Upper lobe of left lung (tissue), 6 donors: ENCODE measurements around the gene VSIG10L. TPM values are rescaled to one million over a fixed set of nuclear protein-coding genes. Genes with fewer than 3 reads are reported as not detected.

ENCODE experiments used
- ATAC-seq, 2 donors: fragments of 200-7000 bp; cut with Tn5 transposase; one replicate each; pipeline ENCODE4 v1.9.1; 2022; ENCODE audit warnings: mild to moderate bottlenecking in 2 of 2, moderate library complexity in 2 of 2; ENCODE audit not compliant: low FRiP score in 2 of 2
- DNase-seq, 2 donors: peaks; one replicate each; pipeline ENCODE4 v3.0.0-alpha.2; 2019 to 2020
- H3K27ac ChIP-seq, 4 donors: fragments of 200-600 bp; sonication (generic); one replicate each; pipeline ENCODE4 v1.5.1; 2016 to 2019
- H3K27me3 ChIP-seq, 4 donors: fragments of 200-600 bp; sonication (generic); one replicate each; pipeline ENCODE4 v1.5.1; 2017 to 2019
- H3K36me3 ChIP-seq, 4 donors: fragments of 200-600 bp; sonication (generic); one replicate each; pipeline ENCODE4 v1.5.1; 2016 to 2019
- H3K4me1 ChIP-seq, 4 donors: fragments of 200-600 bp; sonication (generic); one replicate each; pipeline ENCODE4 v1.5.1; 2018 to 2019
- H3K4me3 ChIP-seq, 4 donors: fragments of 200-600 bp; sonication (generic); one replicate each; pipeline ENCODE4 v1.5.1; 2017 to 2019; ENCODE audit warnings: mild to moderate bottlenecking in 2 of 4, moderate library complexity in 1 of 4
- H3K9me3 ChIP-seq, 4 donors: fragments of 200-600 bp; sonication (generic); one replicate each; pipeline ENCODE4 v1.5.1; 2018 to 2019
- CTCF ChIP-seq, 6 experiments: fragments of 450-650 bp in 4 of 6; fragments of 200-600 bp in 2 of 6; sonication (generic) in 2 of 6; IDR thresholded peaks; one replicate each; pipeline ENCODE4 v1.5.1; 2016 to 2019; ENCODE audit warnings: antibody characterized with exemption in 6 of 6
- EP300 ChIP-seq, 4 donors: sonication (generic); formaldehyde crosslinking; IDR thresholded peaks; one replicate each; pipeline ENCODE4 v1.5.1; 2017; ENCODE audit warnings: antibody characterized with exemption in 4 of 4, control low read depth in 2 of 4
- POLR2A ChIP-seq, 4 donors: fragments of 450-650 bp; IDR thresholded peaks; one replicate each; pipeline ENCODE4 v1.5.1; 2016 to 2017; ENCODE audit warnings: antibody characterized with exemption in 4 of 4, mild to moderate bottlenecking in 2 of 4
- POLR2AphosphoS5 ChIP-seq, 2 donors: sonication (generic); formaldehyde crosslinking; IDR thresholded peaks; one replicate each; pipeline ENCODE4 v1.5.1; 2017; ENCODE audit warnings: antibody characterized with exemption in 2 of 2
- WGBS, 2 donors: methylation state at CpG; one replicate each; pipeline ENCODE4 v1.1.5; 2017 to 2018; 5-methylcytosine and 5-hydroxymethylcytosine counted together
- total RNA-seq, 6 donors: library from RNA; depleted of rRNA in 4 of 6; stranded (reverse); fragments of >200 nt in 4 of 6; gene quantifications; one replicate each; pipeline versions ENCODE4 v1.1.0 to v1.2.1, GENCODE V29; 2016 to 2021
- donor health status: DM: no; HTN: no; CAD: no; lungs with moderate emphysema.
- donor health status: DM: no; HTN: yes; CAD: no; lungs with severe emphysema.

Gene VSIG10L
- total RNA-seq, 6 donors from 2014 or later: 0.76 to 13.6 (median 2.8) TPM

DNA sequence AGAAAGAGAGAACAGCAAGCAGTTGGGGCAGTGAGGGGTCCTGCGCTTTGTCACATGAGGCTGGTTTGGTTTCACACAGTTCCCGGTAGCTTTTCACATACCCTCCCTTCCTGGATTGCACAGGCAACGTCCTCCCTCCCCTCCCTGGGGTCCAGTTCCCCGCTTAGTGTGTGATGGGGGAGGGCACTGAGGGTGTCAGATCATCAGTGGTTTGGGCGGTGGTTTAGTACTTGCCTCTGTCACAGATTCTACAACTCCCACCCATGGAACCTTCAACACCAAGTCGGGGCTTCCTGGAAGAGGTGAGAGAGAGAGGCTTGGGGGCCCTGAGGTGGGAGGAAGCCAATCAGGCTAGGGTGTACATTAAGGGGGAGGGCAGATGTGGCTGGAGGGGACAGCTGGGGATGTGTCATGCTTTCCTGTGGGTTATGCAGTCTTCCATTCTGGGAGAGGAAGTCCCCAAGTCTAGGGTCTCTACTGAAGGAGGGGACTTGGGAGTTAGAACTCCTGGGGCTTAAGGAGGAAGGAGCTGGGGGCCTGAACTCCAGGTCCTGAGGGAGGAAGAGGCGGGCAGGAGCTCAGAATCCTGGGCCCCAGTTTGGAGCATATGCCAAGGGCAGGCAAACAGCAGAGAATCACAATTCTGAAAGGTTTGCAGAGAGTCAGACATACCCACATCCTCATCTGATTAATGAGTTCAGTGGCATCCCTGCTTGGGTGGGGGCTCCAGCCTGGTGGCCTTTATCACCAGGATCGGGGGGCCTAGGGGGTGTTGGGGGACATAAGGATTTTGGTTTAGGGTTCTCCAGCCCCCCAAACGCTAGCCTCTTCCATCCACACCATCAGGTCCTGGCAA, 30.9 kb upstream of the VSIG10L start, which contains the start of gene NKG7:
Gene NKG7 (minus strand): TSS at position 6 of the 856 bp plus-strand sequence. CDS start 119 bp downstream, outside the sequence.
- no peak for ATAC-seq
- H3K27ac ChIP-seq: peak within 1 kb of the TSS; percentile 40 to 72 (median 64)
- 36 to 39% methylated on average over 7 to 9 of the region's 9 CpGs for WGBS, 2 donors
- peak in 1 of 2 donors; percentile 44 for DNase-seq
- H3K9me3 ChIP-seq: no peaks in the 10 kb centered on the region
- no peaks in the 10 kb centered on the region for H3K36me3 ChIP-seq
- H3K4me1 ChIP-seq: peaks cover 3 to 12% (median 8%) of the 10 kb centered on the region in 4 donors
- H3K4me3 ChIP-seq: peak within 1 kb of the TSS in 3 of 4 donors; percentile 8 to 34 (median 20)
- H3K27me3 ChIP-seq: no peaks in the 10 kb centered on the region
- no peak for TF ChIP-seq CTCF (IDR thresholded peaks at IDR 0.05)
- TF ChIP-seq POLR2AphosphoS5 (IDR thresholded peaks at IDR 0.05): peak in 1 of 2 donors; percentile 10
- no peak for TF ChIP-seq EP300 (IDR thresholded peaks at IDR 0.05)
- TF ChIP-seq POLR2A (IDR thresholded peaks at IDR 0.05): no peak

GRCh38 chr19:51372021-51372648, 30.2 kb upstream of the VSIG10L start:
- ATAC-seq: no peak
- H3K27me3 ChIP-seq: no peaks in the 10 kb centered on the region
- peak overlapping the region in 3 of 4 donors; percentile 2 to 34 (median 20) for H3K4me3 ChIP-seq
- H3K27ac ChIP-seq: peak overlapping the region; percentile 40 to 72 (median 64)
- peaks cover 3 to 13% (median 8%) of the 10 kb centered on the region in 4 donors for H3K4me1 ChIP-seq
- no peaks in the 10 kb centered on the region for H3K36me3 ChIP-seq
- no peaks in the 10 kb centered on the region for H3K9me3 ChIP-seq
- 74 to 95% methylated on average over 4 to 17 of the region's 18 CpGs for WGBS, 2 donors
- TF ChIP-seq POLR2A (IDR thresholded peaks at IDR 0.05): no peak
- TF ChIP-seq CTCF (IDR thresholded peaks at IDR 0.05): no peak
- TF ChIP-seq EP300 (IDR thresholded peaks at IDR 0.05): no peak
- no peak for TF ChIP-seq POLR2AphosphoS5 (IDR thresholded peaks at IDR 0.05)
- DNase-seq: no peak

DNA sequence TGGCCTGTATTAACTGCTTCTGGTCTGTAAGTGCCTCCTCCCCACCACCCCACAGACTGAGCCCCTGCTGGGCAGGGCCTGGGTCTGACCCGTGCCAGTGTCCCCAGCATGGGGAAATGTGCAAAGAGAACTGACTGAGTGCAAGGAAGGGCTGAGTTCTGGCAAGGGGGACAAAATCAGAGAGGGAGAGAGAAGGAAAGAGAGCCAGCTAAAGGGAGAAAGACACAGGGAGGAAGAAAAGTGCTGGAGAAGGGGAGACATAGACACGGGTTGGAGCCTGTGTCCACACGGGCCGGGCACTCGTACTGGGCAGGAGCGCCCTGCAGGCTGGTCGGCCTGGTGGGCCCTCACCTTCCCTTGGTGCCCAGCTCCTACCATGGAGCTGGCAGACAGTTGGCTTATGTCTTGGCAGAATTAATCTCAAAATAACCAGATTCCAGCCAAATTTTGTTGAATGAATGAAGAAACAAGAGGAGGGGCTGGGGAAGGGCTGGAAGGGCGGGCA, 29.3 kb upstream of the VSIG10L start:
- peak overlapping the region in 3 of 4 donors; percentile 8 to 34 (median 10) for H3K4me3 ChIP-seq

DNA sequence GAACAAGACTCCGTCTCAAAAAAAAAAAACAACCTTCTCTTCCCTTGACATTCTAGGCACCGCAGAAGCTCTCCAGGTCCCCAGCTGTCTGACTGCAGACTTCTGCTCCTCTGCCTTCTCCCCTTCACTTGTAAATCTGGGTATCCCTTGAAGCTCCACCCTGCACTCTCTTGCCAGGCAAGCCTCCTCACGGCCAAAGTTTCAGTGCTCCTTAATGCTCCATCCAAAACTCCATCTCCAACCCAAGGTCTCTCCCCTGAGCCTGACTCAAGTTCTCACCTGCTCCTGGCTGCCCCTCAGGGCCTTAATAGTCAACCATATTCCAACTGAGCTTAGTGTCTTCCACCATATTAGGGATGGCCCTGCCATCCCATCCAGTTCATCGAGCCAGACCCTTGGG, 28.3 kb upstream of the VSIG10L start:
- Histone ChIP-seq H3K9me3 (no peaks in the 10 kb centered on the region), H3K36me3 (no peaks in the 10 kb centered on the region), H3K4me1 (peaks cover 7 to 24% (median 13%) of the 10 kb centered on the region in 4 donors), H3K27ac (no peak overlapping the region), H3K4me3 (peak overlapping the region in 2 of 4 donors; percentile 3 to 34), H3K27me3 (no peaks in the 10 kb centered on the region)
- no peak for TF ChIP-seq POLR2A (IDR thresholded peaks at IDR 0.05)
- TF ChIP-seq CTCF (IDR thresholded peaks at IDR 0.05): no peak
- TF ChIP-seq EP300 (IDR thresholded peaks at IDR 0.05): no peak
- no peak for TF ChIP-seq POLR2AphosphoS5 (IDR thresholded peaks at IDR 0.05)
- no peak for DNase-seq
- 75 to 78% methylated on average over 4 of the region's 4 CpGs for WGBS, 2 donors
- no peak for ATAC-seq

More for the DNA sequence above, 29.3 kb upstream of the VSIG10L start:
- TF ChIP-seq POLR2A (IDR thresholded peaks at IDR 0.05) (no peak), CTCF (IDR thresholded peaks at IDR 0.05) (no peak), EP300 (IDR thresholded peaks at IDR 0.05) (no peak), POLR2AphosphoS5 (IDR thresholded peaks at IDR 0.05) (no peak)
- ATAC-seq (no peak), DNase-seq (no peak)
- Histone ChIP-seq H3K4me1 (peaks cover 3 to 20% (median 8%) of the 10 kb centered on the region in 4 donors), H3K27me3 (no peaks in the 10 kb centered on the region), H3K9me3 (no peaks in the 10 kb centered on the region), H3K36me3 (no peaks in the 10 kb centered on the region), H3K27ac (peak overlapping the region in 2 of 4 donors; percentile 70 to 72)
- WGBS, 2 donors: 58 to 75% methylated on average over 8 of the region's 8 CpGs
